Liver (tissue), 9 donors: ENCODE data around the gene DNAL1. TPM values are rescaled to one million over a fixed set of nuclear protein-coding genes. Genes with fewer than 3 reads are reported as not detected.

Experiments
- DNase-seq: peaks from one replicate; pipeline ENCODE4 v3.0.0-alpha.2; 2017; ENCODE audit warnings: low spot score
- H3K27ac ChIP-seq, 2 donors: one replicate each; pipeline ENCODE4 v1.7.0; 2013; ENCODE audit warnings: inconsistent platforms in 2 of 2, low read length in 2 of 2, control low read depth in 1 of 2, low read depth in 1 of 2, mild to moderate bottlenecking in 1 of 2
- H3K27me3 ChIP-seq, 4 donors: one replicate each; pipeline versions ENCODE4 v1.6.1 to v1.7.0; 2013; ENCODE audit warnings: low read length in 3 of 4, inconsistent platforms in 1 of 4, mild to moderate bottlenecking in 1 of 4, moderate library complexity in 1 of 4; ENCODE audit not compliant: control insufficient read depth in 4 of 4, insufficient read depth in 4 of 4
- H3K36me3 ChIP-seq, 4 donors: one replicate each; pipeline versions ENCODE4 v1.6.1 to v1.7.0; 2013; ENCODE audit warnings: low read length in 3 of 4, mild to moderate bottlenecking in 3 of 4, low read depth in 1 of 4, moderate library complexity in 1 of 4; ENCODE audit not compliant: control insufficient read depth in 4 of 4, insufficient read depth in 3 of 4
- H3K4me1 ChIP-seq, 4 donors: one replicate each; pipeline versions ENCODE4 v1.6.1 to v1.7.0; 2013; ENCODE audit warnings: low read length in 3 of 4, mild to moderate bottlenecking in 3 of 4, moderate library complexity in 1 of 4; ENCODE audit not compliant: control insufficient read depth in 4 of 4, insufficient read depth in 4 of 4
- H3K4me3 ChIP-seq, 3 donors: one replicate each; pipeline versions ENCODE4 v1.6.1 to v1.7.0; 2013; ENCODE audit warnings: low read length in 3 of 3, control low read depth in 1 of 3, low read depth in 1 of 3, mild to moderate bottlenecking in 1 of 3
- H3K9ac ChIP-seq, 2 donors: one replicate each; pipeline ENCODE4 v1.7.0; 2013; ENCODE audit warnings: low read length in 2 of 2, mild to moderate bottlenecking in 2 of 2, moderate library complexity in 2 of 2, control low read depth in 1 of 2, low read depth in 1 of 2
- H3K9me3 ChIP-seq, 4 donors: one replicate each; pipeline versions ENCODE4 v1.6.1 to v1.7.0; 2013; ENCODE audit warnings: low read length in 3 of 4; ENCODE audit not compliant: control insufficient read depth in 4 of 4
- FOXA1 ChIP-seq: IDR thresholded peaks from 2 replicates; pipeline ENCODE4 v1.6.1; 2016; ENCODE audit warnings: antibody characterized with exemption
- FOXA2 ChIP-seq: IDR thresholded peaks from 2 replicates; pipeline ENCODE4 v1.6.1; 2016; ENCODE audit warnings: antibody characterized with exemption
- GABPA ChIP-seq, 2 donors: IDR thresholded peaks in 1 of 2; conservative IDR thresholded peaks in 1 of 2; 2 replicates each; pipeline ENCODE4 v1.6.1; 2016; ENCODE audit warnings: antibody characterized with exemption in 2 of 2, mild to moderate bottlenecking in 1 of 2, moderate library complexity in 1 of 2
- HNF4A ChIP-seq, 2 donors: conservative IDR thresholded peaks; 2 replicates each; pipeline ENCODE4 v1.6.1; 2016; ENCODE audit warnings: antibody characterized with exemption in 2 of 2, mild to moderate bottlenecking in 2 of 2
- HNF4G ChIP-seq: IDR thresholded peaks from 2 replicates; pipeline ENCODE4 v1.6.1; 2016; ENCODE audit warnings: antibody characterized with exemption
- JUND ChIP-seq, 2 donors: IDR thresholded peaks; 2 replicates each; pipeline ENCODE4 v1.6.1; 2016; ENCODE audit warnings: antibody characterized with exemption in 2 of 2
- NR2F2 ChIP-seq: IDR thresholded peaks from 2 replicates; pipeline ENCODE4 v1.6.1; 2016; ENCODE audit warnings: antibody characterized with exemption
- RAD21 ChIP-seq, 2 donors: IDR thresholded peaks; 2 replicates each; pipeline ENCODE4 v1.6.1; 2016; ENCODE audit warnings: antibody characterized with exemption in 2 of 2, mild to moderate bottlenecking in 2 of 2
- RXRA ChIP-seq, 2 donors: IDR thresholded peaks; 2 replicates each; pipeline ENCODE4 v1.6.1; 2017 to 2018; ENCODE audit warnings: antibody characterized with exemption in 2 of 2, mild to moderate bottlenecking in 1 of 2
- SP1 ChIP-seq: IDR thresholded peaks from 2 replicates; pipeline ENCODE4 v1.6.1; 2018; ENCODE audit warnings: antibody characterized with exemption, mild to moderate bottlenecking
- TAF1 ChIP-seq: conservative IDR thresholded peaks from 2 replicates; pipeline ENCODE4 v1.6.1; 2016; ENCODE audit warnings: antibody characterized with exemption, mild to moderate bottlenecking
- WGBS: extraction: QIAGEN DNeasy Blood & Tissue Kit; methylation state at CpG from one replicate; pipeline ENCODE4 v1.1.7; 2013; 5-methylcytosine and 5-hydroxymethylcytosine counted together
- polyA plus RNA-seq, 2 donors: library from polyadenylated mRNA; stranded (reverse) in 1 of 2; unstranded in 1 of 2; fragments of 200-250 nt in 1 of 2; fragments of >200 nt in 1 of 2; fragmentation: Nextera tagmentation in 1 of 2; extraction: Ambion mirVana in 1 of 2; gene quantifications; one replicate each; pipeline versions ENCODE4 v1.2.1 to v1.2.3, GENCODE V29; 2013 to 2015
- total RNA-seq, 2 donors: library from RNA; depleted of rRNA; stranded (reverse); fragments of >200 nt; gene quantifications; one replicate each; pipeline ENCODE4 v1.2.3, GENCODE V29; 2014
- TF ChIP-seq, protein P1 (sequence below): IDR thresholded peaks from 2 replicates; pipeline ENCODE4 v1.6.1; 2016; ENCODE audit warnings: antibody characterized with exemption
- TF ChIP-seq, protein P2 (sequence below): IDR thresholded peaks from 2 replicates; pipeline ENCODE4 v1.6.1; 2016; ENCODE audit warnings: antibody characterized with exemption, mild to moderate bottlenecking
- TF ChIP-seq, protein P3 (sequence below): IDR thresholded peaks from 2 replicates; pipeline ENCODE4 v1.6.1; 2016; ENCODE audit warnings: antibody characterized with exemption
- donor health status: healthy.
- donor health status: healthy.
- donor health status: healthy.
- donor health status: healthy.
- donor health status: healthy.

DNAL1 gene
- total and polyA plus RNA-seq, 4 donors, result 1.9 to 3.4 (median 2.4) TPM

DNA sequence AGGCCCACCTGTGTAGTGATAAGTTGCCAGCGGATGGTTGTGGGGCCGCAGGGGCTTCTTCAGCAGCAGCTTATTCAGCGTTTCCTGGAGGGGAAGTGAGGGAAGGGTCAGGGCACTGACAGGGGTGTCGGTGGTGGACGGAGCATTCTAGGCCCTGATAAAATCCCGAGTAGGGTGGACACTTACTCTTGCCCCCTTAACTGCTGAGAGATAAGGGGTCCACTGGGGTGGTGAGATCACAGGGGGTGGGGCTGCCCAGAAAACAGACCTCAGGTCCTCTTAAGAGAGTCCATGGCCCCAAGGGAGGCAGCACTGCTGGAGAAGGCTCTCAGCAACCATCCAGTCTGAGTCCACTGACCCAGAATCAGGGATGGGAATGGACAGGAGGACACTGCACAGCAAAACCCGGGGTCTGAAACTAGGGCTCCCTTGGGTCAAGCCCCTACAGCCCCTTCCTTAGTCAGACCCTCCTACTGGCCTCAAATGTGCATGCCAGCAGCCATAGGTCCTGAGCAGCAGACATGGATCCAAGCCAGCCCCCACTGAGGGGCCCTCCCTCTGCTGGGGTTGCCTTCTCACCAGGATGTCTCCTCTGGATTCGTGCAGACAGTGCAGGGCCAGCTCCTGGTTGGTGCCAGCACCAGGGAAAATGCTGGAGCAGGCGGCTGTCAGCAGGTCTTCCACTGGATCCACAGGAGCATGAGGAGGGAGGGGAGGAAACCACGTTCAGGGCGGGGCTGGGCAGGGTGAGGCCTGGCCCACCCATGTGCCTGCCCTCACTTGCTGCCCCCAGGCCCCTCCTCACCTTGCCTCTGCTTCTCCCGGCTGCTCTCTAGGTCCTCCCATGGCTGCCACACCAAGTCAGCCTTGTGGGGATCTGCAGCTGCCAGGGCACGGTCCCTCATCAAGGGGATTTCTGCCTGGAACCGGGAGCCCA lies 81.5 kb downstream of the DNAL1 start:
- TF ChIP-seq HNF4G (no peak), FOXA2 (no peak), HNF4A (conservative IDR thresholded peaks at IDR 0.05) (no peak), RXRA (IDR thresholded peaks at IDR 0.05) (no peak)
- TF ChIP-seq, protein P1, sequence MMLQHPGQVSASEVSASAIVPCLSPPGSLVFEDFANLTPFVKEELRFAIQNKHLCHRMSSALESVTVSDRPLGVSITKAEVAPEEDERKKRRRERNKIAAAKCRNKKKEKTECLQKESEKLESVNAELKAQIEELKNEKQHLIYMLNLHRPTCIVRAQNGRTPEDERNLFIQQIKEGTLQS, result no peak
- Histone ChIP-seq H3K9ac (no peak overlapping the region), H3K9me3 (no peaks in the 10 kb centered on the region), H3K4me1 (peaks cover 13 to 65% (median 50%) of the 10 kb centered on the region in 4 donors), H3K27me3 (no peaks in the 10 kb centered on the region), H3K4me3 (no peak overlapping the region), H3K27ac (peak overlapping the region; percentile 15 to 78), H3K36me3 (peaks cover 11 to 63% (median 35%) of the 10 kb centered on the region in 4 donors)
- WGBS, result 82% methylated on average over 14 of the region's 14 CpGs
- no peak for DNase-seq

DNA sequence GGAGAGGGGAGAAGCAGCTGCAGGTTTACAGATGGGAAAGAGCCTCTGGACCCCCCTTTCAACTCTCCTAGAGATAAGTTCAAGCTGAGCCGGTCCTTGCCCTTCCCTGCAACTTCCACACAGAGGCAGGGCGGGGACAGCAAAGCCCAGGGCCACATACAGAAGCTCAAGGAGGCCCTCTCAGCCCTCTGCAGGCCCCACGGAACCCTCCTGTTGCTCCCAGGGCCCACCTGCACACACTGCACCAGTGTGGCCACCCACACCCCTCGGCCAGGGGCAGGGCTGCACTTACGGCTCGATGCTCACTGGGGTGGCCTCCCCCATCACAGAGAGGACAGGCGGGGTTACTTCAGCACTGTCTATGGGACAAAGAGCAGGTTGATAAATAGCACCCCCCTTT lies 82.4 kb downstream of the DNAL1 start:
- no peaks in the 10 kb centered on the region for H3K9me3 ChIP-seq
- no peak for DNase-seq
- H3K4me3 ChIP-seq, result no peak overlapping the region
- peaks cover 13 to 57% (median 43%) of the 10 kb centered on the region in 4 donors for H3K4me1 ChIP-seq
- H3K27ac ChIP-seq, result peak overlapping the region in 1 of 2 donors; percentile 16
- no peak for TF ChIP-seq RAD21 (IDR thresholded peaks at IDR 0.05)
- TF ChIP-seq FOXA1, result no peak
- TF ChIP-seq FOXA2, result no peak
- no peak for TF ChIP-seq TAF1
- TF ChIP-seq, protein P2, sequence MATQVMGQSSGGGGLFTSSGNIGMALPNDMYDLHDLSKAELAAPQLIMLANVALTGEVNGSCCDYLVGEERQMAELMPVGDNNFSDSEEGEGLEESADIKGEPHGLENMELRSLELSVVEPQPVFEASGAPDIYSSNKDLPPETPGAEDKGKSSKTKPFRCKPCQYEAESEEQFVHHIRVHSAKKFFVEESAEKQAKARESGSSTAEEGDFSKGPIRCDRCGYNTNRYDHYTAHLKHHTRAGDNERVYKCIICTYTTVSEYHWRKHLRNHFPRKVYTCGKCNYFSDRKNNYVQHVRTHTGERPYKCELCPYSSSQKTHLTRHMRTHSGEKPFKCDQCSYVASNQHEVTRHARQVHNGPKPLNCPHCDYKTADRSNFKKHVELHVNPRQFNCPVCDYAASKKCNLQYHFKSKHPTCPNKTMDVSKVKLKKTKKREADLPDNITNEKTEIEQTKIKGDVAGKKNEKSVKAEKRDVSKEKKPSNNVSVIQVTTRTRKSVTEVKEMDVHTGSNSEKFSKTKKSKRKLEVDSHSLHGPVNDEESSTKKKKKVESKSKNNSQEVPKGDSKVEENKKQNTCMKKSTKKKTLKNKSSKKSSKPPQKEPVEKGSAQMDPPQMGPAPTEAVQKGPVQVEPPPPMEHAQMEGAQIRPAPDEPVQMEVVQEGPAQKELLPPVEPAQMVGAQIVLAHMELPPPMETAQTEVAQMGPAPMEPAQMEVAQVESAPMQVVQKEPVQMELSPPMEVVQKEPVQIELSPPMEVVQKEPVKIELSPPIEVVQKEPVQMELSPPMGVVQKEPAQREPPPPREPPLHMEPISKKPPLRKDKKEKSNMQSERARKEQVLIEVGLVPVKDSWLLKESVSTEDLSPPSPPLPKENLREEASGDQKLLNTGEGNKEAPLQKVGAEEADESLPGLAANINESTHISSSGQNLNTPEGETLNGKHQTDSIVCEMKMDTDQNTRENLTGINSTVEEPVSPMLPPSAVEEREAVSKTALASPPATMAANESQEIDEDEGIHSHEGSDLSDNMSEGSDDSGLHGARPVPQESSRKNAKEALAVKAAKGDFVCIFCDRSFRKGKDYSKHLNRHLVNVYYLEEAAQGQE, result no peak
- TF ChIP-seq GABPA (IDR thresholded peaks at IDR 0.05 in 1 of 2, conservative IDR thresholded peaks at IDR 0.05 in 1 of 2), result no peak
- TF ChIP-seq JUND (IDR thresholded peaks at IDR 0.05), result no peak
- TF ChIP-seq NR2F2, result no peak
- TF ChIP-seq HNF4G, result no peak
- TF ChIP-seq SP1, result no peak
- TF ChIP-seq, protein P3, sequence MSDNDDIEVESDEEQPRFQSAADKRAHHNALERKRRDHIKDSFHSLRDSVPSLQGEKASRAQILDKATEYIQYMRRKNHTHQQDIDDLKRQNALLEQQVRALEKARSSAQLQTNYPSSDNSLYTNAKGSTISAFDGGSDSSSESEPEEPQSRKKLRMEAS, result no peak
- no peak for TF ChIP-seq HNF4A (conservative IDR thresholded peaks at IDR 0.05)
- no peaks in the 10 kb centered on the region for H3K27me3 ChIP-seq
- 91% methylated on average over 7 of the region's 7 CpGs for WGBS
- no peak overlapping the region for H3K9ac ChIP-seq
- H3K36me3 ChIP-seq, result peaks cover 11 to 63% (median 32%) of the 10 kb centered on the region in 4 donors
